ENCODE results near the gene ZBTB7C. TPM values are rescaled to one million over a fixed set of nuclear protein-coding genes. Genes with fewer than 3 reads are reported as not detected.

The ZBTB7C gene
- total RNA-seq, 1 experiment from 2014 or later: 0.33 TPM

DNA sequence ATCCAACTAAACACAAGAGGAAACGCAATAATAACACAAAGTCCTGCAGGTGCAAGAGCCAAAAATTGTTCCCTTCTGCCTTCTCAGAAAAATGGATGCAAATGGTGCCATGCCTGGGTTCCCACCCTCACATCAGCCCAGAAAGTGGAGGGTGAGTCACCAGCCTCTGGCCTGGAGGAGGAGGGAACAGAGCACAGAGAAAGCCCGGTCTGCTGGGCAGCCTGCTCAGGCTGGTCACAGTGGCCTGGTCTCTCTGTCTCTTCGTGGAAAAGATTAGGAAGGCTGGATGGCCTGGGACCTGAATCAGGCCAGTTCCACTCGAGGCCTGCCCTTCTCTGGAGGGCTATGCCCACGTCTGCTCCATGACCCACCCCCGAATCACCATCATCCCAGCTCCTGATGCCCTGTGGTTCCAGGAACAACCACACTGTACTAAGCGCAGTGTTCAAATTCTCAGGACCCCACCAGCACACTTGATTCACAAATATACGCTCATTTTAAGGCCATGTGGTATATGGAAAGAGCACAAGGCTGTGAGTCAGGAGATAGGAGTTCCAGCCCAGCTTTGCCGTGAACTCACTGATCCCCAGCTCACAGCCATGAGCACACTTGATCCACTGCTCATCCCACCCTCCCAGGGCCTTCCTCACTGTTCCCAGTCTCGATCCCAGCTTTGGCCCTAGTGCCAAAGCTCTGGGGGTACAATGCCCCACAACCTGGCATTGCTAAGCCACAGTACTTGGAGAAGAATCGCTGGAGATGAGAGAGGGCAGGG lies 82.1 kb downstream of the ZBTB7C start:
- H3K27ac ChIP-seq (ENCODE audit: insufficient read length, low read depth, low read length): no peak overlapping the region
- H3K79me1 ChIP-seq (ENCODE audit: insufficient read depth, low read depth, low read length, poor library complexity, severe bottlenecking): no peaks in the 10 kb centered on the region
- H4K5ac ChIP-seq (ENCODE audit: insufficient read length, low read depth, low read length): no peak overlapping the region
- WGBS (ENCODE audit: extremely low coverage, insufficient read length, low lambda C conversion rate): no CpG with 5 or more reads among the region's 11 CpGs
- H3K27me3 ChIP-seq (ENCODE audit: insufficient read depth, low read length): no peaks in the 10 kb centered on the region
- H3K18ac ChIP-seq (ENCODE audit: insufficient read length, low read depth, low read length): no peak overlapping the region
- peaks cover 7 to 13% of the 10 kb centered on the region in 2 experiments for H3K4me1 Mint-ChIP-seq
- no peak overlapping the region for H3K56ac ChIP-seq (ENCODE audit: insufficient read length, low read depth, low read length)
- no peak overlapping the region for H3K4me3 Mint-ChIP-seq
- H3K14ac ChIP-seq (ENCODE audit: insufficient read depth, low read length): no peak overlapping the region
- no peak overlapping the region for H3K27ac Mint-ChIP-seq
- no peaks in the 10 kb centered on the region for H3K36me3 Mint-ChIP-seq (ENCODE audit: insufficient read depth in 1 of 3, low read depth in 3 of 3)
- H2BK12ac ChIP-seq (ENCODE audit: insufficient read length, low read depth, low read length): no peak overlapping the region
- H3K27me3 Mint-ChIP-seq (ENCODE audit: low read depth): peaks cover 7% of the 10 kb centered on the region
- H3K23me2 ChIP-seq (ENCODE audit: insufficient read length, low read depth, low read length, poor library complexity, severe bottlenecking): no peaks in the 10 kb centered on the region
- no peak overlapping the region for H2BK20ac ChIP-seq (ENCODE audit: low read depth, low read length, poor library complexity, severe bottlenecking)
- H4K8ac ChIP-seq (replicated peaks; ENCODE audit: insufficient read length, low read depth, low read length): no peak overlapping the region
- H3T11ph ChIP-seq (ENCODE audit: low read length): no peak overlapping the region
- no peak overlapping the region for H3K9ac ChIP-seq (ENCODE audit: extremely low read depth, insufficient read length, low read length)
- TF ChIP-seq, protein P1, sequence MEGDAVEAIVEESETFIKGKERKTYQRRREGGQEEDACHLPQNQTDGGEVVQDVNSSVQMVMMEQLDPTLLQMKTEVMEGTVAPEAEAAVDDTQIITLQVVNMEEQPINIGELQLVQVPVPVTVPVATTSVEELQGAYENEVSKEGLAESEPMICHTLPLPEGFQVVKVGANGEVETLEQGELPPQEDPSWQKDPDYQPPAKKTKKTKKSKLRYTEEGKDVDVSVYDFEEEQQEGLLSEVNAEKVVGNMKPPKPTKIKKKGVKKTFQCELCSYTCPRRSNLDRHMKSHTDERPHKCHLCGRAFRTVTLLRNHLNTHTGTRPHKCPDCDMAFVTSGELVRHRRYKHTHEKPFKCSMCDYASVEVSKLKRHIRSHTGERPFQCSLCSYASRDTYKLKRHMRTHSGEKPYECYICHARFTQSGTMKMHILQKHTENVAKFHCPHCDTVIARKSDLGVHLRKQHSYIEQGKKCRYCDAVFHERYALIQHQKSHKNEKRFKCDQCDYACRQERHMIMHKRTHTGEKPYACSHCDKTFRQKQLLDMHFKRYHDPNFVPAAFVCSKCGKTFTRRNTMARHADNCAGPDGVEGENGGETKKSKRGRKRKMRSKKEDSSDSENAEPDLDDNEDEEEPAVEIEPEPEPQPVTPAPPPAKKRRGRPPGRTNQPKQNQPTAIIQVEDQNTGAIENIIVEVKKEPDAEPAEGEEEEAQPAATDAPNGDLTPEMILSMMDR (conservative IDR thresholded peaks at IDR 0.05): no peak
- H2BK5ac ChIP-seq (ENCODE audit: insufficient read length, low read length): no peak overlapping the region
- no peak for DNase-seq
- H3K9me3 ChIP-seq (ENCODE audit: control insufficient read depth, low read depth, low read length): no peaks in the 10 kb centered on the region
- no peak overlapping the region for H2AK5ac ChIP-seq (ENCODE audit: insufficient read length, low read length)
- no peaks in the 10 kb centered on the region for H3K4me1 ChIP-seq (ENCODE audit: insufficient read depth, low read length)
- H4K91ac ChIP-seq (ENCODE audit: insufficient read length, low read depth, low read length): no peak overlapping the region
- H3K23ac ChIP-seq (ENCODE audit: insufficient read length, low read depth, low read length): no peak overlapping the region
- H3K79me2 ChIP-seq (ENCODE audit: insufficient read depth, low read length): no peaks in the 10 kb centered on the region
- no peak overlapping the region for H2BK15ac ChIP-seq (ENCODE audit: low read depth, low read length)
- no peaks in the 10 kb centered on the region for H3K9me3 Mint-ChIP-seq
- H3K4me2 ChIP-seq (ENCODE audit: insufficient read depth, insufficient read length, low read length): no peak overlapping the region
- no peak overlapping the region for H2BK120ac ChIP-seq (ENCODE audit: low read depth, low read length, poor library complexity, severe bottlenecking)
- H3K4ac ChIP-seq (ENCODE audit: low read depth, low read length): no peak overlapping the region
- H2AFZ ChIP-seq (ENCODE audit: low read length): no peak overlapping the region
- no peaks in the 10 kb centered on the region for H4K20me1 ChIP-seq (ENCODE audit: control insufficient read depth, insufficient read depth, insufficient read length)

All from H9 (cell line).